Ovary (tissue), 3 donors: Measurements from ENCODE around the gene CPE.

Experiments used
- CTCF ChIP-seq, 3 donors: fragments of 450-650 bp in 2 of 3; fragments of 200-600 bp in 1 of 3; IDR thresholded peaks; one replicate each; pipeline versions ENCODE4 v1.5.1 to v1.8.0; 2016 to 2022; ENCODE audit warnings: antibody characterized with exemption in 3 of 3, mild to moderate bottlenecking in 1 of 3
- POLR2A ChIP-seq: fragments of 450-650 bp; IDR thresholded peaks from one replicate; pipeline ENCODE4 v1.6.1; 2017; ENCODE audit warnings: antibody characterized with exemption, mild to moderate bottlenecking, moderate library complexity
- donor health status: DM: no; HTN: no; CAD: no.

GRCh38 chr4:165393704-165394103 lies 14.9 kb downstream of the CPE start:
- TF ChIP-seq POLR2A (no peak), CTCF (IDR thresholded peaks at IDR 0.05) (no peak)
